ENCODE results near the gene CLRN1. TPM values are rescaled to one million over a fixed set of nuclear protein-coding genes. Genes with fewer than 3 reads are reported as not detected.
A peak's percentile ranks its signal among the peaks of the same experiment; 100 is the strongest.

Gene CLRN1
- total and polyA plus RNA-seq, 2 experiments from 2014 or later = not detected

DNA sequence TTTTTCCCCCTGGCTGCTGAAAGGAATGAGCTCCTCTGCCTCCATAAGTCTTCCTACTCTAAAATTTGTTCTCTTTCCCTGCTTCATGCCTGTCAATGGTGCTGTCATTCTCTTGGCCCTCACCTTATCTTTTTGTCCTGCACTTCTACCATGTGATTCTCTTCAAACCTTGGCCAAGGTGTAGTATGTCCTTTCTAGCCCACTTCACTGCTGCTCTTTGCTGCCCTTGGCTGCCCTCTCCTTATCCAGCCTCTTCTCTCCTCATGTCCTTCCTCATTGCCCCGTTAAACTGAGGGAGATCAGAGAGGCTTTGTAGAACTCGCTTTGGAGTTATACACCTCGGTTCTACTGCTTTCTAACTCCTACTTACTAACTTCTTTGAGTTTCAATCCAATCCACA is 87.0 kb downstream of the CLRN1 start:
- H3K36me3 ChIP-seq = no peaks in the 10 kb centered on the region
- no peaks in the 10 kb centered on the region for H3K27me3 ChIP-seq
- no peaks in the 10 kb centered on the region for H3K9me3 ChIP-seq (ENCODE audit: low read depth)
- TF ChIP-seq, protein P1, sequence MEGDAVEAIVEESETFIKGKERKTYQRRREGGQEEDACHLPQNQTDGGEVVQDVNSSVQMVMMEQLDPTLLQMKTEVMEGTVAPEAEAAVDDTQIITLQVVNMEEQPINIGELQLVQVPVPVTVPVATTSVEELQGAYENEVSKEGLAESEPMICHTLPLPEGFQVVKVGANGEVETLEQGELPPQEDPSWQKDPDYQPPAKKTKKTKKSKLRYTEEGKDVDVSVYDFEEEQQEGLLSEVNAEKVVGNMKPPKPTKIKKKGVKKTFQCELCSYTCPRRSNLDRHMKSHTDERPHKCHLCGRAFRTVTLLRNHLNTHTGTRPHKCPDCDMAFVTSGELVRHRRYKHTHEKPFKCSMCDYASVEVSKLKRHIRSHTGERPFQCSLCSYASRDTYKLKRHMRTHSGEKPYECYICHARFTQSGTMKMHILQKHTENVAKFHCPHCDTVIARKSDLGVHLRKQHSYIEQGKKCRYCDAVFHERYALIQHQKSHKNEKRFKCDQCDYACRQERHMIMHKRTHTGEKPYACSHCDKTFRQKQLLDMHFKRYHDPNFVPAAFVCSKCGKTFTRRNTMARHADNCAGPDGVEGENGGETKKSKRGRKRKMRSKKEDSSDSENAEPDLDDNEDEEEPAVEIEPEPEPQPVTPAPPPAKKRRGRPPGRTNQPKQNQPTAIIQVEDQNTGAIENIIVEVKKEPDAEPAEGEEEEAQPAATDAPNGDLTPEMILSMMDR (IDR thresholded peaks at IDR 0.05; ENCODE audit: low read depth, low read length) = no peak
- no peak overlapping the region for H3K27ac ChIP-seq
- no peak for DNase-seq (ENCODE audit: low read depth in 1 of 2, low spot score in 1 of 2)
- no peak overlapping the region for H3K4me3 ChIP-seq
- H3K4me1 ChIP-seq (ENCODE audit: low read depth) = no peaks in the 10 kb centered on the region

- peak overlapping the region; percentile 44 for H3K27ac ChIP-seq
- peak in 1 of 2 donors; percentile 62 for DNase-seq (ENCODE audit: low read depth in 1 of 2, low spot score in 1 of 2)
- H3K36me3 ChIP-seq = no peaks in the 10 kb centered on the region
- peaks cover 12% of the 10 kb centered on the region for H3K4me1 ChIP-seq (ENCODE audit: low read depth)
- TF ChIP-seq, protein P1 (IDR thresholded peaks at IDR 0.05; ENCODE audit: low read depth, low read length) = no peak
- H3K4me3 ChIP-seq = no peak overlapping the region
- no peaks in the 10 kb centered on the region for H3K27me3 ChIP-seq
- H3K9me3 ChIP-seq (ENCODE audit: low read depth) = no peaks in the 10 kb centered on the region
These were observed 93.4 kb downstream of the CLRN1 start for GRCh38 chr3:150878996-150879575.

- Histone ChIP-seq H3K27me3 (no peaks in the 10 kb centered on the region), H3K36me3 (no peaks in the 10 kb centered on the region), H3K9me3 (ENCODE audit: low read depth) (no peaks in the 10 kb centered on the region), H3K4me3 (no peak overlapping the region), H3K27ac (no peak overlapping the region), H3K4me1 (ENCODE audit: low read depth) (peaks cover 12% of the 10 kb centered on the region)
- TF ChIP-seq, protein P1 (IDR thresholded peaks at IDR 0.05; ENCODE audit: low read depth, low read length) = no peak
- no peak for DNase-seq (ENCODE audit: low read depth in 1 of 2, low spot score in 1 of 2)
These were observed 94.2 kb downstream of the CLRN1 start for GRCh38 chr3:150878290-150878689.

GRCh38 chr3:150877303-150877702 is 95.2 kb downstream of the CLRN1 start:
- peak in 1 of 2 donors; percentile 32 for DNase-seq (ENCODE audit: low read depth in 1 of 2, low spot score in 1 of 2)
- peaks cover 12% of the 10 kb centered on the region for H3K4me1 ChIP-seq (ENCODE audit: low read depth)
- H3K36me3 ChIP-seq = no peaks in the 10 kb centered on the region
- H3K27ac ChIP-seq = no peak overlapping the region
- TF ChIP-seq, protein P1 (IDR thresholded peaks at IDR 0.05; ENCODE audit: low read depth, low read length) = no peak
- H3K9me3 ChIP-seq (ENCODE audit: low read depth) = no peaks in the 10 kb centered on the region
- no peaks in the 10 kb centered on the region for H3K27me3 ChIP-seq
- H3K4me3 ChIP-seq = no peak overlapping the region

- no peaks in the 10 kb centered on the region for H3K27me3 ChIP-seq
- no peaks in the 10 kb centered on the region for H3K9me3 ChIP-seq (ENCODE audit: low read depth)
- peaks cover 12% of the 10 kb centered on the region for H3K4me1 ChIP-seq (ENCODE audit: low read depth)
- no peaks in the 10 kb centered on the region for H3K36me3 ChIP-seq
- H3K27ac ChIP-seq = no peak overlapping the region
- TF ChIP-seq, protein P1 (IDR thresholded peaks at IDR 0.05; ENCODE audit: low read depth, low read length) = no peak
- H3K4me3 ChIP-seq = no peak overlapping the region
- no peak for DNase-seq (ENCODE audit: low read depth in 1 of 2, low spot score in 1 of 2)
These were observed 95.8 kb downstream of the CLRN1 start for GRCh38 chr3:150876611-150877265.

Other genes starting within 250 kb of the CLRN1 start
- 39.6 and 65.7 TPM in 2 replicates for gene SIAH2, start 209.6 kb downstream of the CLRN1 start, total RNA-seq
- gene SIAH2, start 209.6 kb downstream of the CLRN1 start, polyA plus RNA-seq = 49.7 and 66.0 TPM in 2 replicates
- gene MINDY4B, start 67.3 kb downstream of the CLRN1 start, total RNA-seq = not detected in 2 replicates
- gene MINDY4B, start 67.3 kb downstream of the CLRN1 start, polyA plus RNA-seq = not detected in 2 replicates
- 3.3 and 6.9 TPM in 2 replicates for gene MED12L, start 112.9 kb upstream of the CLRN1 start, total RNA-seq
- gene MED12L, start 112.9 kb upstream of the CLRN1 start, polyA plus RNA-seq = 1.9 and 5.6 TPM in 2 replicates
- gene GPR171, start 230.5 kb upstream of the CLRN1 start, total RNA-seq = not detected in 2 replicates
- gene GPR171, start 230.5 kb upstream of the CLRN1 start, polyA plus RNA-seq = not detected in 2 replicates

All from cardiac muscle cell (in vitro differentiated cells and primary cell).